Endodermal cell (in vitro differentiated cells): ENCODE results near the gene YAP1. TPM values are rescaled to one million over a fixed set of nuclear protein-coding genes. Genes with fewer than 3 reads are reported as not detected.

ENCODE experiments used
- DNase-seq: peaks from one replicate; pipeline ENCODE4 v3.0.0-alpha.2; 2017
- H3K27ac ChIP-seq: 2 replicates; pipeline ENCODE4 v1.5.1; 2013; ENCODE audit warnings: mild to moderate bottlenecking, low read depth, low read length, moderate library complexity
- H3K27me3 ChIP-seq: 2 replicates; pipeline ENCODE4 v1.6.1; 2013; ENCODE audit warnings: mild to moderate bottlenecking, low read length, moderate library complexity; ENCODE audit not compliant: insufficient read depth, control insufficient read depth, poor library complexity, severe bottlenecking
- H3K36me3 ChIP-seq: 2 replicates; pipeline ENCODE4 v1.7.0; 2013; ENCODE audit warnings: mild to moderate bottlenecking, low read length, moderate library complexity; ENCODE audit not compliant: control insufficient read depth, insufficient read depth
- H3K4me1 ChIP-seq: one replicate; pipeline ENCODE4 v1.7.0; 2013; ENCODE audit warnings: low read length; ENCODE audit not compliant: control insufficient read depth, insufficient read depth
- H3K4me3 ChIP-seq: 2 replicates; pipeline ENCODE4 v1.5.1; 2013; ENCODE audit warnings: mild to moderate bottlenecking, low read length, moderate library complexity
- H3K9ac ChIP-seq: 2 replicates; pipeline ENCODE4 v1.6.1; 2013; ENCODE audit warnings: mild to moderate bottlenecking, low read length, moderate library complexity; ENCODE audit not compliant: poor library complexity, severe bottlenecking; ENCODE audit errors: extremely low read depth
- H3K9me3 ChIP-seq: 2 replicates; pipeline ENCODE4 v1.6.1; 2013; ENCODE audit warnings: mild to moderate bottlenecking, low read length, moderate library complexity; ENCODE audit not compliant: control insufficient read depth
- H3K27ac Mint-ChIP-seq: 2 replicates; pipeline ENCODE4 v1.8.0; 2020; ENCODE audit warnings: mixed read lengths
- H3K27me3 Mint-ChIP-seq: 2 replicates; pipeline ENCODE4 v1.8.0; 2021; ENCODE audit warnings: mild to moderate bottlenecking, mixed read lengths; ENCODE audit not compliant: insufficient read depth
- H3K36me3 Mint-ChIP-seq: 2 replicates; pipeline ENCODE4 v1.8.0; 2020; ENCODE audit warnings: low read depth, mixed read lengths
- H3K4me1 Mint-ChIP-seq: 2 replicates; pipeline ENCODE4 v1.8.0; 2020; ENCODE audit warnings: mixed read lengths
- H3K4me3 Mint-ChIP-seq: 2 replicates; pipeline ENCODE4 v1.8.0; 2020; ENCODE audit warnings: mild to moderate bottlenecking, moderate library complexity, mixed read lengths
- H3K9me3 Mint-ChIP-seq: 2 replicates; pipeline ENCODE4 v1.8.0; 2020; ENCODE audit warnings: mild to moderate bottlenecking, mixed read lengths
- WGBS, 2 experiments: methylation state at CpG; one replicate each; pipeline versions ENCODE4 v1.1.5 to v1.1.7; 2013; ENCODE audit warnings: missing lambda C conversion rate in 2 of 2, mixed read lengths in 1 of 2; ENCODE audit not compliant: insufficient coverage in 1 of 2, insufficient read length in 1 of 2; 5-methylcytosine and 5-hydroxymethylcytosine counted together
- total RNA-seq, 2 donors: library from RNA; stranded (reverse); fragmentation: NEBNext Ultra II Directional in 1 of 2; extraction: Animal tissue kit (Norgen Biotek cat#: 25700) in 1 of 2; gene quantifications; 2 replicates in 1 of 2; 3 replicates in 1 of 2; pipeline ENCODE4 v1.2.1, GENCODE V29; 2021
- TF ChIP-seq, protein P1 (sequence below): fragments of 200-600 bp; sonication (generic); conservative IDR thresholded peaks from 2 replicates; pipeline ENCODE4 v1.5.0; 2021; ENCODE audit warnings: antibody characterized with exemption, mild to moderate bottlenecking

Gene YAP1
- total RNA-seq, 2 donors from 2014 or later: 224 to 228 TPM

GRCh38 chr11:102147015-102147414 is 36.8 kb downstream of the YAP1 start:
- H3K36me3 Mint-ChIP-seq: peaks cover 23% of the 10 kb centered on the region
- WGBS, 2 experiments: 100% methylated on average over 4 of the region's 4 CpGs; no CpG with 5 or more reads in 1 of the 2 experiments
- no peak overlapping the region for H3K27ac ChIP-seq
- no peaks in the 10 kb centered on the region for H3K9me3 Mint-ChIP-seq
- no peak overlapping the region for H3K9ac ChIP-seq
- no peaks in the 10 kb centered on the region for H3K27me3 ChIP-seq
- H3K4me1 Mint-ChIP-seq: peaks cover 32% of the 10 kb centered on the region
- H3K4me3 Mint-ChIP-seq: no peak overlapping the region
- TF ChIP-seq, protein P1, sequence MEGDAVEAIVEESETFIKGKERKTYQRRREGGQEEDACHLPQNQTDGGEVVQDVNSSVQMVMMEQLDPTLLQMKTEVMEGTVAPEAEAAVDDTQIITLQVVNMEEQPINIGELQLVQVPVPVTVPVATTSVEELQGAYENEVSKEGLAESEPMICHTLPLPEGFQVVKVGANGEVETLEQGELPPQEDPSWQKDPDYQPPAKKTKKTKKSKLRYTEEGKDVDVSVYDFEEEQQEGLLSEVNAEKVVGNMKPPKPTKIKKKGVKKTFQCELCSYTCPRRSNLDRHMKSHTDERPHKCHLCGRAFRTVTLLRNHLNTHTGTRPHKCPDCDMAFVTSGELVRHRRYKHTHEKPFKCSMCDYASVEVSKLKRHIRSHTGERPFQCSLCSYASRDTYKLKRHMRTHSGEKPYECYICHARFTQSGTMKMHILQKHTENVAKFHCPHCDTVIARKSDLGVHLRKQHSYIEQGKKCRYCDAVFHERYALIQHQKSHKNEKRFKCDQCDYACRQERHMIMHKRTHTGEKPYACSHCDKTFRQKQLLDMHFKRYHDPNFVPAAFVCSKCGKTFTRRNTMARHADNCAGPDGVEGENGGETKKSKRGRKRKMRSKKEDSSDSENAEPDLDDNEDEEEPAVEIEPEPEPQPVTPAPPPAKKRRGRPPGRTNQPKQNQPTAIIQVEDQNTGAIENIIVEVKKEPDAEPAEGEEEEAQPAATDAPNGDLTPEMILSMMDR: no peak
- H3K27me3 Mint-ChIP-seq: no peaks in the 10 kb centered on the region
- DNase-seq: no peak
- peaks cover 3% of the 10 kb centered on the region for H3K4me1 ChIP-seq
- no peaks in the 10 kb centered on the region for H3K9me3 ChIP-seq
- H3K36me3 ChIP-seq: peaks cover 41% of the 10 kb centered on the region
- H3K27ac Mint-ChIP-seq: no peak overlapping the region
- H3K4me3 ChIP-seq: no peak overlapping the region

GRCh38 chr11:102147632-102148031 is 37.4 kb downstream of the YAP1 start:
- peaks cover 39% of the 10 kb centered on the region for H3K36me3 ChIP-seq
- no peak overlapping the region for H3K27ac ChIP-seq
- no peak overlapping the region for H3K27ac Mint-ChIP-seq
- H3K4me3 ChIP-seq: no peak overlapping the region
- H3K27me3 ChIP-seq: no peaks in the 10 kb centered on the region
- DNase-seq: no peak
- peaks cover 38% of the 10 kb centered on the region for H3K4me1 Mint-ChIP-seq
- no peak overlapping the region for H3K9ac ChIP-seq
- peaks cover 23% of the 10 kb centered on the region for H3K36me3 Mint-ChIP-seq
- no peak overlapping the region for H3K4me3 Mint-ChIP-seq
- TF ChIP-seq, protein P1: no peak
- H3K27me3 Mint-ChIP-seq: no peaks in the 10 kb centered on the region
- WGBS, 2 experiments: 90 to 93% methylated on average over 2 of the region's 2 CpGs
- no peaks in the 10 kb centered on the region for H3K9me3 Mint-ChIP-seq
- no peaks in the 10 kb centered on the region for H3K9me3 ChIP-seq
- H3K4me1 ChIP-seq: peaks cover 3% of the 10 kb centered on the region

DNA sequence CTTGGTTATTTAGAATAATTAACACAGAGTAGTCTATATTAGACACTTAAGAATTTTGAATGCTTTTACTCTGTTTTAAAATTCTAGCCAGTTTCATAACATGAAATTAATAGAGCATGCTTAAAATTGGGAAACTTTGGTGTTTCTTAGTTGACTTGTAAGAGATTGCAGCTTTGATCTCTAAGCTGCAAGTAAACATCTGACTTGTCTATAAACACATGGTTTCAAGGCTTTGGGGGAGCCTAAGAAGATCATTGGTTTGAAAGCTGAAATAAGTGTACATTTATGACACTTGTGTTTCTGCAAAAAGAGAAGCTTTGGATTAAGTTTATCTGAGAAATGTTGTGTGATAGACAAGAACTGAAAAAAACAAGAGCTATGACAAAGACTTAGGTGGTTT is 37.8 kb downstream of the YAP1 start:
- H3K27me3 ChIP-seq: no peaks in the 10 kb centered on the region
- no peak overlapping the region for H3K4me3 ChIP-seq
- H3K9ac ChIP-seq: no peak overlapping the region
- Mint-ChIP-seq H3K36me3 (peaks cover 23% of the 10 kb centered on the region), H3K27me3 (no peaks in the 10 kb centered on the region), H3K27ac (no peak overlapping the region), H3K9me3 (no peaks in the 10 kb centered on the region), H3K4me1 (peaks cover 42% of the 10 kb centered on the region), H3K4me3 (no peak overlapping the region)
- H3K4me1 ChIP-seq: peaks cover 3% of the 10 kb centered on the region
- no peak overlapping the region for H3K27ac ChIP-seq
- no peaks in the 10 kb centered on the region for H3K9me3 ChIP-seq
- H3K36me3 ChIP-seq: peaks cover 37% of the 10 kb centered on the region
- DNase-seq: no peak
- TF ChIP-seq, protein P1: no peak
